Naive thymus-derived CD8-positive, alpha-beta T cell (primary cell): ENCODE results near the gene SORCS2. TPM values are rescaled to one million over a fixed set of nuclear protein-coding genes. Genes with fewer than 3 reads are reported as not detected.
A peak's percentile ranks its signal among the peaks of the same experiment; 100 is the strongest.

Experiments used
- ATAC-seq, 2 donors: fragments of 150-1000 bp; cut with Tn5 transposase in 1 of 2; sonication (Bioruptor Pico), chemical (Tn5 transposase) in 1 of 2; 1 replicate in 1 of 2; 2 replicates in 1 of 2; pipeline ENCODE4 v1.10.0; 2021; ENCODE audit warnings: mild to moderate bottlenecking in 2 of 2, moderate library complexity in 2 of 2
- POLR2A ChIA-PET: fragments of 350-600 bp; sonication (Branson Sonifier 250); formaldehyde crosslinking; loops from one replicate; lab custom pipeline; 2021; ENCODE audit warnings: antibody characterized with exemption; lab: Charles Lee
- DNase-seq, 10 donors: peaks; one replicate each; pipeline versions ENCODE4 v3.0.0 to v3.0.0-alpha.2; 2020 to 2022
- H3K27ac Mint-ChIP-seq, 10 donors: one replicate each; pipeline ENCODE4 v1.8.0; 2020 to 2022; ENCODE audit warnings: mild to moderate bottlenecking in 10 of 10, mixed read lengths in 10 of 10, moderate library complexity in 4 of 10, inconsistent platforms in 1 of 10
- H3K27me3 Mint-ChIP-seq, 5 donors: one replicate each; pipeline ENCODE4 v1.8.0; 2021 to 2022; ENCODE audit warnings: mixed read lengths in 5 of 5
- H3K36me3 Mint-ChIP-seq, 3 donors: one replicate each; pipeline ENCODE4 v1.8.0; 2020 to 2022; ENCODE audit warnings: mixed read lengths in 3 of 3, mild to moderate bottlenecking in 2 of 3, inconsistent platforms in 1 of 3
- H3K4me1 Mint-ChIP-seq, 4 donors: one replicate each; pipeline ENCODE4 v1.8.0; 2021 to 2022; ENCODE audit warnings: mixed read lengths in 4 of 4
- H3K4me3 Mint-ChIP-seq, 10 donors: one replicate each; pipeline ENCODE4 v1.8.0; 2020 to 2022; ENCODE audit warnings: mild to moderate bottlenecking in 10 of 10, mixed read lengths in 10 of 10, moderate library complexity in 6 of 10, inconsistent platforms in 1 of 10
- H3K9me3 Mint-ChIP-seq, 9 donors: one replicate each; pipeline ENCODE4 v1.8.0; 2020 to 2022; ENCODE audit warnings: mixed read lengths in 9 of 9, mild to moderate bottlenecking in 3 of 9, inconsistent platforms in 1 of 9, moderate library complexity in 1 of 9
- polyA plus RNA-seq, 3 donors: library from polyadenylated mRNA; unstranded; fragments of 300-500 nt; fragmentation: Illumina TruSeq; gene quantifications; one replicate each; pipeline ENCODE4 v1.2.3, GENCODE V29; 2021
- total RNA-seq, 8 experiments: library from RNA in 2 of 8; stranded (reverse) in 2 of 8; gene quantifications; one replicate each; pipeline ENCODE4 v1.2.3 and lab custom pipeline; 2021 to 2026

SORCS2 gene
- total and polyA plus RNA-seq, 5 experiments from 2014 or later: not detected

- peaks cover 12 to 23% (median 19%) of the 10 kb centered on the region in 5 donors for H3K27me3 Mint-ChIP-seq
- H3K4me1 Mint-ChIP-seq: peaks cover 0 to 2% (median 0%) of the 10 kb centered on the region in 4 donors
- H3K27ac Mint-ChIP-seq: no peak overlapping the region
- peaks cover 0 to 3% (median 0%) of the 10 kb centered on the region in 9 donors for H3K9me3 Mint-ChIP-seq
- H3K36me3 Mint-ChIP-seq: no peaks in the 10 kb centered on the region
- no peak overlapping the region for H3K4me3 Mint-ChIP-seq
- POLR2A ChIA-PET: no interaction called here
- DNase-seq (peak in 1 of 10 donors; percentile 11), ATAC-seq (no peak)
Observed at GRCh38 chr4:7372673-7373072, 180.3 kb downstream of the SORCS2 start.

GRCh38 chr4:7374571-7374970, 182.2 kb downstream of the SORCS2 start:
- DNase-seq: no peak
- H3K4me3 Mint-ChIP-seq: no peak overlapping the region
- POLR2A ChIA-PET: no interaction called here
- peaks cover 0 to 2% (median 0%) of the 10 kb centered on the region in 4 donors for H3K4me1 Mint-ChIP-seq
- peaks cover 0 to 6% (median 0%) of the 10 kb centered on the region in 9 donors for H3K9me3 Mint-ChIP-seq
- no peak overlapping the region for H3K27ac Mint-ChIP-seq
- no peaks in the 10 kb centered on the region for H3K36me3 Mint-ChIP-seq
- H3K27me3 Mint-ChIP-seq: peaks cover 21 to 37% (median 33%) of the 10 kb centered on the region in 5 donors
- no peak for ATAC-seq

GRCh38 chr4:7375427-7375826, 183.1 kb downstream of the SORCS2 start:
- POLR2A ChIA-PET: no interaction called here
- Mint-ChIP-seq H3K27ac (no peak overlapping the region), H3K36me3 (no peaks in the 10 kb centered on the region), H3K9me3 (peaks cover 0 to 6% (median 0%) of the 10 kb centered on the region in 9 donors), H3K27me3 (peaks cover 21 to 42% (median 35%) of the 10 kb centered on the region in 5 donors), H3K4me1 (peaks cover 0 to 2% (median 0%) of the 10 kb centered on the region in 4 donors), H3K4me3 (no peak overlapping the region)
- ATAC-seq: no peak
- DNase-seq: no peak

- Mint-ChIP-seq H3K27ac (no peak overlapping the region), H3K4me3 (no peak overlapping the region), H3K27me3 (peaks cover 21 to 54% (median 34%) of the 10 kb centered on the region in 5 donors), H3K9me3 (peaks cover 0 to 6% (median 0%) of the 10 kb centered on the region in 9 donors), H3K36me3 (no peaks in the 10 kb centered on the region), H3K4me1 (peaks cover 0 to 2% (median 0%) of the 10 kb centered on the region in 4 donors)
- DNase-seq: peak in 1 of 10 donors; percentile 13
- POLR2A ChIA-PET: no interaction called here
- ATAC-seq: no peak
Observed at GRCh38 chr4:7377223-7377865, 185.0 kb downstream of the SORCS2 start.

GRCh38 chr4:7379186-7379585, 186.8 kb downstream of the SORCS2 start:
- H3K27ac Mint-ChIP-seq: no peak overlapping the region
- H3K27me3 Mint-ChIP-seq: peaks cover 21 to 52% (median 34%) of the 10 kb centered on the region in 5 donors

GRCh38 chr4:7379719-7380118, 187.4 kb downstream of the SORCS2 start:
- H3K27ac Mint-ChIP-seq: no peak overlapping the region
- DNase-seq (peak in 1 of 10 donors; percentile 18), ATAC-seq (no peak)
- POLR2A ChIA-PET: no interaction called here
- H3K9me3 Mint-ChIP-seq: peaks cover 0 to 6% (median 0%) of the 10 kb centered on the region in 9 donors
- H3K27me3 Mint-ChIP-seq: peaks cover 21 to 52% (median 34%) of the 10 kb centered on the region in 5 donors
- no peaks in the 10 kb centered on the region for H3K36me3 Mint-ChIP-seq
- no peak overlapping the region for H3K4me3 Mint-ChIP-seq
- peaks cover 0 to 2% (median 0%) of the 10 kb centered on the region in 4 donors for H3K4me1 Mint-ChIP-seq

More at GRCh38 chr4:7379186-7379585, 186.8 kb downstream of the SORCS2 start:
- Mint-ChIP-seq H3K9me3 (peaks cover 0 to 6% (median 0%) of the 10 kb centered on the region in 9 donors), H3K4me3 (no peak overlapping the region), H3K4me1 (peaks cover 0 to 2% (median 0%) of the 10 kb centered on the region in 4 donors), H3K36me3 (no peaks in the 10 kb centered on the region)
- POLR2A ChIA-PET: no interaction called here
- ATAC-seq: no peak
- DNase-seq: peak in 1 of 10 donors; percentile 53

GRCh38 chr4:7381221-7381889, 189.0 kb downstream of the SORCS2 start:
- Mint-ChIP-seq H3K27me3 (peaks cover 17 to 47% (median 28%) of the 10 kb centered on the region in 5 donors), H3K4me1 (peaks cover 0 to 2% (median 0%) of the 10 kb centered on the region in 4 donors), H3K27ac (no peak overlapping the region), H3K36me3 (no peaks in the 10 kb centered on the region), H3K4me3 (no peak overlapping the region), H3K9me3 (peaks cover 0 to 6% (median 0%) of the 10 kb centered on the region in 9 donors)
- no peak for ATAC-seq
- no peak for DNase-seq
- POLR2A ChIA-PET: no interaction called here

- Mint-ChIP-seq H3K4me1 (peaks cover 0 to 2% (median 0%) of the 10 kb centered on the region in 4 donors), H3K4me3 (no peak overlapping the region), H3K27me3 (peaks cover 14 to 40% (median 22%) of the 10 kb centered on the region in 5 donors), H3K36me3 (no peaks in the 10 kb centered on the region), H3K9me3 (peaks cover 0 to 6% (median 0%) of the 10 kb centered on the region in 9 donors), H3K27ac (no peak overlapping the region)
- no peak for DNase-seq
- ATAC-seq: no peak
- POLR2A ChIA-PET: no interaction called here
Observed at GRCh38 chr4:7381890-7382633, 189.7 kb downstream of the SORCS2 start.

GRCh38 chr4:7382634-7383014, 190.3 kb downstream of the SORCS2 start:
- Mint-ChIP-seq H3K27ac (no peak overlapping the region), H3K9me3 (peaks cover 0 to 6% (median 0%) of the 10 kb centered on the region in 9 donors), H3K4me3 (no peak overlapping the region), H3K36me3 (no peaks in the 10 kb centered on the region), H3K27me3 (peaks cover 10 to 35% (median 17%) of the 10 kb centered on the region in 5 donors), H3K4me1 (no peaks in the 10 kb centered on the region)
- POLR2A ChIA-PET: no interaction called here
- ATAC-seq: no peak
- DNase-seq: no peak

GRCh38 chr4:7383266-7383665, 190.9 kb downstream of the SORCS2 start:
- Mint-ChIP-seq H3K4me3 (no peak overlapping the region), H3K27ac (no peak overlapping the region), H3K4me1 (no peaks in the 10 kb centered on the region), H3K9me3 (peaks cover 0 to 10% (median 0%) of the 10 kb centered on the region in 9 donors), H3K27me3 (peaks cover 4 to 29% (median 10%) of the 10 kb centered on the region in 5 donors), H3K36me3 (no peaks in the 10 kb centered on the region)
- POLR2A ChIA-PET: no interaction called here
- DNase-seq: no peak
- no peak for ATAC-seq

- Mint-ChIP-seq H3K27me3 (peaks cover 1 to 19% (median 7%) of the 10 kb centered on the region in 5 donors), H3K36me3 (no peaks in the 10 kb centered on the region), H3K4me1 (no peaks in the 10 kb centered on the region)
Observed at GRCh38 chr4:7384003-7384928, 191.9 kb downstream of the SORCS2 start.

More at GRCh38 chr4:7384003-7384928, 191.9 kb downstream of the SORCS2 start:
- no peak for ATAC-seq
- DNase-seq: no peak
- no peak overlapping the region for H3K27ac Mint-ChIP-seq
- POLR2A ChIA-PET: no interaction called here
- H3K9me3 Mint-ChIP-seq: peaks cover 0 to 10% (median 0%) of the 10 kb centered on the region in 9 donors
- H3K4me3 Mint-ChIP-seq: no peak overlapping the region
